Adrenal gland (tissue), 5 donors: ENCODE measurements around the gene BARHL1.

Experiments
- POLR2A ChIP-seq, 2 donors: fragments of 450-650 bp; IDR thresholded peaks; one replicate each; pipeline ENCODE4 v1.6.1; 2017; ENCODE audit warnings: antibody characterized with exemption in 2 of 2, mild to moderate bottlenecking in 2 of 2, moderate library complexity in 1 of 2
- TF ChIP-seq, protein P1 (sequence below), 6 experiments: fragments of 450-650 bp in 4 of 6; fragments of 200-600 bp in 2 of 6; sonication (generic) in 1 of 6; IDR thresholded peaks; 1 replicate in 5 of 6; 2 replicates in 1 of 6; pipeline versions ENCODE4 v1.5.1 to v1.8.0; 2016 to 2021; ENCODE audit warnings: antibody characterized with exemption in 6 of 6, mild to moderate bottlenecking in 2 of 6, moderate library complexity in 1 of 6
- donor health status: DM: no; HTN: no; CAD: no.

DNA sequence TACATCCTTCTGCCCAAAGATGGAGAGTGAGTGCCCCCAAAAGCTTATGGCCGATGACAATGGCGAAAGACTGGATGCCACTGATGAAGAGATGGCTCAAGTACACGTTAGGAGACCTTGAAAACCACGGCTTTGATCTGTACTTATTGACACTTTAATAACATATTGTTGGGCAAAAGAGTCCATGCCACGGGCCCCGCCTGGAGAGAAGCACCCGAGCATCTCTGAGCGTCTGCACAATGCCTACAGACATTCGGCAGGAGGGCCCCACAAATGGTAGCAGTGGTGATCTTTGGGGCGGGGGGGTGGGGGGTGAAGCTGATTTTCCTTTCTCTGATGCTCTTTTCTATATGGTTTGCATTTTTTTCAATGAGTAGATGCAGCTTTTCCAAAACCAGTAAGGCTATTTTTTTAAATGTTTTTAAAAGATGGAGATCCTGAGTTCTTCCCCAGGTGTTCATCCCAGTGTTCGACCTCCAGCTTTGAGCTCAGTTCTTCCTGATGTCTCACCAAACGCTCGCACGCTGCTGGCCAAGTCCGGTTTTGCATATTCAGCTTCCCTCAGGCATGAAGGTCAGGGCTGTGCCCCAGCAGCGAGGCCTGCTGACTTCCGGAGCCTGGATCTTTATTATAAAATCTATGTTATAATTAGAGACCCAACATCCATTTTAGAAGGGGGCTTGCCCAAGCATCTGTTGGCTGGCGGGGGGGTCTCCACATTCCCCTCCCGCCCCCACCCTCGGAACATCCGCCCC, 34.3 kb upstream of the BARHL1 start:
- TF ChIP-seq, protein P1, sequence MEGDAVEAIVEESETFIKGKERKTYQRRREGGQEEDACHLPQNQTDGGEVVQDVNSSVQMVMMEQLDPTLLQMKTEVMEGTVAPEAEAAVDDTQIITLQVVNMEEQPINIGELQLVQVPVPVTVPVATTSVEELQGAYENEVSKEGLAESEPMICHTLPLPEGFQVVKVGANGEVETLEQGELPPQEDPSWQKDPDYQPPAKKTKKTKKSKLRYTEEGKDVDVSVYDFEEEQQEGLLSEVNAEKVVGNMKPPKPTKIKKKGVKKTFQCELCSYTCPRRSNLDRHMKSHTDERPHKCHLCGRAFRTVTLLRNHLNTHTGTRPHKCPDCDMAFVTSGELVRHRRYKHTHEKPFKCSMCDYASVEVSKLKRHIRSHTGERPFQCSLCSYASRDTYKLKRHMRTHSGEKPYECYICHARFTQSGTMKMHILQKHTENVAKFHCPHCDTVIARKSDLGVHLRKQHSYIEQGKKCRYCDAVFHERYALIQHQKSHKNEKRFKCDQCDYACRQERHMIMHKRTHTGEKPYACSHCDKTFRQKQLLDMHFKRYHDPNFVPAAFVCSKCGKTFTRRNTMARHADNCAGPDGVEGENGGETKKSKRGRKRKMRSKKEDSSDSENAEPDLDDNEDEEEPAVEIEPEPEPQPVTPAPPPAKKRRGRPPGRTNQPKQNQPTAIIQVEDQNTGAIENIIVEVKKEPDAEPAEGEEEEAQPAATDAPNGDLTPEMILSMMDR (IDR thresholded peaks at IDR 0.05) = no peak
- no peak for TF ChIP-seq POLR2A (IDR thresholded peaks at IDR 0.05)
